ENCODE results near the gene CHSY1. TPM values are rescaled to one million over a fixed set of nuclear protein-coding genes. Genes with fewer than 3 reads are reported as not detected.

The CHSY1 gene
- total RNA-seq, 1 donor from 2014 or later = 20.4 TPM

DNA sequence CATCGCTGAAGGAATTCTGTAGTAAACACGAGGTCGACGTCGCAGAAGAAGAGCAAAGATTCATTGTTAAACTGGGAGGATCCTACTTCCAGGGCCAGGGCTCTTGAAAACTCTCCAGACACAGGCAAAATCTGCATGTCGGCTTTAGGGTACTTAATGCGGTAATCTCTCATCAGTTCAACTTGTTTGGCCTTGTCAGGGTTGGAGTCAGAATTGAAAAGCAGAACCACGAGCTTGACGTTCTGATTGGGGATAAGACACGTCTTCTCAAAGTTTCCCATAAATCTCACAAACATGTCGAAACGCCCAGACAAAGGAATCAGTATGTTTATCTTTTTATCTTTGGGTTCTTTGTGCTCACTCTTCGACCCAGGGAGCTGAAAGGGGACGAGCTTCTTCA lies 74.0 kb downstream of the CHSY1 start:
- no peak overlapping the region for H3K27ac Mint-ChIP-seq
- intact Hi-C loops (cut with micrococcal nuclease) = no loop called here
- DNase-seq (no peak), ATAC-seq (ENCODE audit: low read depth) (no peak)
- TF ChIP-seq, protein P1, sequence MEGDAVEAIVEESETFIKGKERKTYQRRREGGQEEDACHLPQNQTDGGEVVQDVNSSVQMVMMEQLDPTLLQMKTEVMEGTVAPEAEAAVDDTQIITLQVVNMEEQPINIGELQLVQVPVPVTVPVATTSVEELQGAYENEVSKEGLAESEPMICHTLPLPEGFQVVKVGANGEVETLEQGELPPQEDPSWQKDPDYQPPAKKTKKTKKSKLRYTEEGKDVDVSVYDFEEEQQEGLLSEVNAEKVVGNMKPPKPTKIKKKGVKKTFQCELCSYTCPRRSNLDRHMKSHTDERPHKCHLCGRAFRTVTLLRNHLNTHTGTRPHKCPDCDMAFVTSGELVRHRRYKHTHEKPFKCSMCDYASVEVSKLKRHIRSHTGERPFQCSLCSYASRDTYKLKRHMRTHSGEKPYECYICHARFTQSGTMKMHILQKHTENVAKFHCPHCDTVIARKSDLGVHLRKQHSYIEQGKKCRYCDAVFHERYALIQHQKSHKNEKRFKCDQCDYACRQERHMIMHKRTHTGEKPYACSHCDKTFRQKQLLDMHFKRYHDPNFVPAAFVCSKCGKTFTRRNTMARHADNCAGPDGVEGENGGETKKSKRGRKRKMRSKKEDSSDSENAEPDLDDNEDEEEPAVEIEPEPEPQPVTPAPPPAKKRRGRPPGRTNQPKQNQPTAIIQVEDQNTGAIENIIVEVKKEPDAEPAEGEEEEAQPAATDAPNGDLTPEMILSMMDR (IDR thresholded peaks at IDR 0.05) = no peak
- H3K4me3 Mint-ChIP-seq = no peak overlapping the region
- H3K27me3 Mint-ChIP-seq = no peaks in the 10 kb centered on the region
- no peaks in the 10 kb centered on the region for H3K9me3 Mint-ChIP-seq
- CTCF ChIA-PET = no interaction called here
- peaks cover 24% of the 10 kb centered on the region for H3K4me1 Mint-ChIP-seq
- peaks cover 50% of the 10 kb centered on the region for H3K36me3 Mint-ChIP-seq (ENCODE audit: low read depth)
- POLR2A ChIA-PET = no interaction called here

DNA sequence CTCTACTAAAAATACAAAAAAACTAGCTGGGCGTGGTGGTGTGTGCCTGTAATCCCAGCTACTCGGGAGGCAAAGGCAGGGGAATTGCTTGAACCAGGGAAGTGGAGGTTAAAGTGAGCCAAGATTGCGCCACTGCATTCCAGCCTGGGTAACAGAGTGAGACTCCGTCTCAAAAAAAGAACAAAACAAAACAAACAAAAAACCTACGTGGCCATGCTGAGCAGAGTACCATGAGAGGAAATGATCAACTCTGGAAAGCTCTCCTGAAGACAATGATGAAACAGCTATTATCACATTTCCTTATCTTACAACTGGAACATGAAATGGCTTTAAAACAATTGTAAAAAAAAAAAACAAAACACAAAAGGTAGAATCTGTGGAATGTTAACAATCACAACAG lies 75.2 kb downstream of the CHSY1 start:
- DNase-seq (no peak), ATAC-seq (ENCODE audit: low read depth) (no peak)
- Mint-ChIP-seq H3K36me3 (ENCODE audit: low read depth) (peaks cover 47% of the 10 kb centered on the region), H3K4me1 (peaks cover 24% of the 10 kb centered on the region), H3K27me3 (no peaks in the 10 kb centered on the region), H3K9me3 (no peaks in the 10 kb centered on the region), H3K4me3 (no peak overlapping the region), H3K27ac (no peak overlapping the region)
- intact Hi-C loops (cut with micrococcal nuclease) = no loop called here
- ChIA-PET POLR2A (no interaction called here), CTCF (interaction anchor here (0.9 kb wide), 1 partner anchor 71 kb away, joined by 3 read pairs; no protein-coding TSS in a partner anchor)
- TF ChIP-seq, protein P1 (IDR thresholded peaks at IDR 0.05) = no peak

DNA sequence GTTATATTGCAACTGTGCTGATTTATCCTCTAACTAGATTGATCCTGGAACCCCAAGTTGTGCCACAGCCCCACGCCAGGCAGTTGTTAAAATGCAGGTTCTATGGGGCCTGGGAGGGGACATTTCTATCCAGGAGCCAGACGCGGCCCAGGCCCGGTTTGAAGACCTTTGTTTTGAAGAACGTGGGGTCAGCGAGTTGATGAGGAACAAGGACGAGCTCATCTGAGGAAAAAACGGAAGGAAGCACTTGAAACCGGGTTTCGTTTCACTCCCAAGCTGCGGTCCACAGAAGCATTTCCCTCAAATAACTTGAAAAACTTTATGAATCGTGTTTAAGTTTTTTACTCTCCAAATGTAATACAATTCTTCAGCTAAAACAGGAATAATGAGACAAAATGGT lies 76.4 kb downstream of the CHSY1 start:
- Mint-ChIP-seq H3K27me3 (no peaks in the 10 kb centered on the region), H3K27ac (peak overlapping the region; percentile 59), H3K4me1 (peaks cover 24% of the 10 kb centered on the region), H3K9me3 (no peaks in the 10 kb centered on the region), H3K4me3 (peak overlapping the region; percentile 38), H3K36me3 (ENCODE audit: low read depth) (peaks cover 36% of the 10 kb centered on the region)
- intact Hi-C loops (cut with micrococcal nuclease) = loop anchor here (1.0 kb wide), 1 partner anchor 8 kb away; no protein-coding TSS in a partner anchor
- TF ChIP-seq, protein P1 (IDR thresholded peaks at IDR 0.05) = no peak
- DNase-seq = no peak
- ChIA-PET POLR2A (no interaction called here), CTCF (no interaction called here)
- no peak for ATAC-seq (ENCODE audit: low read depth)

DNA sequence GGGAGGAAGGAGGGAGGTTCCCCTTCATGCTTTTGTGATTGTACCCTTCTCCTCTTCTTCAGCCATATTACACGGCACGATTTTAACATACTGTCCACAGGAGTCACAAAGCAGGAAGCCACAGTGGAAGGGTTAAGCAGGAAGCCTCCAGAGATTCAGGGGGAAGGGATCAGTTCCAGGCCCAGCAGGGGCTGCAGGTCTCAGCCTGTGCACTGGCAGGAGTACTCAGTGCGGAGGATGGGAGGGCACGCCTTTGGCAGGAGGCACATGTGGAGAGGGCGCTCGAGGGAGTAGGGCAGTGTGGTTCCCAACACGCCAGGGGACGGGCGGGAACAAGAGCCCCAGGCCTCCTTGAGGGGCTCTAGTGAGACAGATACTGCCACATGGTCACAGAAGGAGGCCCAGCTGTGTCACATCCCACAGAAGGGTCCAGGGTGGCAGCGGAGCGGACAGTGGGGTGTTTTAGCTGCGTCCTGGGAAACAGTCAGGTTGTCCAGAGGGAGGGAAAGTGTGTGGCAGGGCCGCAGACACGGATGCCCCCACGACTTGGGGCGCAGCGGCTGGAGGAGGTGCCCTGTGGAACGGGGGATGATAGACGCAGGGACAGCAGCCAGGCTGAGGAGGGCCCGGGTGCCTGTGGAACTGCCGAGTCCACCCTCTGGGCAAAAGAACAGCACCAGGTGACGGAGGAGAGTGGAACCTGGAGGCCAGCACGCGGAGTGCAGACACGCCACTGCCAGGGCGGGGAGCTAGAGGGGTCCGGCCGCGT lies 77.5 kb downstream of the CHSY1 start:
- Mint-ChIP-seq H3K9me3 (no peaks in the 10 kb centered on the region), H3K4me1 (peaks cover 24% of the 10 kb centered on the region), H3K36me3 (ENCODE audit: low read depth) (peaks cover 36% of the 10 kb centered on the region), H3K4me3 (no peak overlapping the region), H3K27ac (no peak overlapping the region), H3K27me3 (no peaks in the 10 kb centered on the region)
- ATAC-seq (ENCODE audit: low read depth) (no peak), DNase-seq (no peak)
- intact Hi-C loops (cut with micrococcal nuclease) = no loop called here
- TF ChIP-seq, protein P1 (IDR thresholded peaks at IDR 0.05) = no peak
- POLR2A ChIA-PET = no interaction called here
- CTCF ChIA-PET = no interaction called here

DNA sequence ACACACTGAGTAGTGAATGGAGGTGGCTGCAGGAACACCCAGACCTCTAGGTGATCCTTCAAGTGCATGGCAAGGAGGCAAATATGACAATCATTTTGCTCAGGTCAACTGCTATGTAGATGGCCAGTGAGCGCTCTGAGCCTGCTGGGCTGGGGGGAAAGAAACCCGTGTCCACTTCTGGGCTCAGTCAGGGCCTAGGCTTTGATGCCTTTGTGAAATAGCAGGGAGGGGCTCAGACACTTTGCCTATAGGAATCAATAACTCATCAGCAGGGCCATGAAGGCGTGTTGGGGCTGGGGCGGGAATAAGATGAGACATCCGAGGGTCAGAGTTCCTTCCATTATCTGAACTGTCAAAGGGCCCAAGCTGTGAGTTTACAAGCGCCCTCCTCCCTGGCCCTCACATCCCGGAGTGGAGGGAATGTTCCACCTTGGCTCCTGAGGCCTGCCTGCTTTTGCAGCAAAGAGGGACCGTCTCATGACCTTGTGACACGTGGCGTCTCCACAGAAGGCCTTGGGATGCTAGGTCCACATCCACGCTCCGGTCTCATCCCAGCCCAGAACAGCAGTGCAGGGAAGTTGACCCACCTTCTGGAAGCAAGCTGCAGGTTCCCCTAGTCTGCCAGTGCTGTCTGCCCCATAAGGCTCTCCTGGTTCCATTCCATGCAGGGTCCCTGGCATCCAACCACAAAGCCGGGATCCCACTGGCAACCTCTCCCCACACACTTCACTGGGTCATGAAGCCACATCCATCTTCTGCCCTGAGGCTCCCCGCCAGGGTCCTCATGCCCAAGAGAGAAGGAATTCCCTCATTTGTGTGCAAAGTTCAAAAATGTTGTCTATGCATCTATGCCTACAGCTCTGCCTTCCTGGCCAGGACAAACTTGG lies 78.4 kb downstream of the CHSY1 start:
- Mint-ChIP-seq H3K4me3 (no peak overlapping the region), H3K9me3 (no peaks in the 10 kb centered on the region), H3K36me3 (ENCODE audit: low read depth) (peaks cover 31% of the 10 kb centered on the region), H3K27ac (no peak overlapping the region), H3K4me1 (peaks cover 24% of the 10 kb centered on the region), H3K27me3 (no peaks in the 10 kb centered on the region)
- DNase-seq (no peak), ATAC-seq (ENCODE audit: low read depth) (no peak)
- TF ChIP-seq, protein P1 (IDR thresholded peaks at IDR 0.05) = no peak
- intact Hi-C loops (cut with micrococcal nuclease) = no loop called here
- ChIA-PET POLR2A (interaction anchor here (1.0 kb wide), 1 partner anchor 45 kb away, joined by 3 read pairs; no protein-coding TSS in a partner anchor), CTCF (no interaction called here)
